Activated CD4-positive, alpha-beta memory T cell treated with anti-CD3 and anti-CD28 coated beads for 36 hours (primary cell): ENCODE results near the gene SLC15A1. TPM values are rescaled to one million over a fixed set of nuclear protein-coding genes. Genes with fewer than 3 reads are reported as not detected.

ENCODE experiments used
- CTCF ChIA-PET: fragments of 350-600 bp; sonication (Branson Sonifier 250); formaldehyde crosslinking; loops from one replicate; lab custom pipeline; 2021; ENCODE audit warnings: antibody characterized with exemption, inconsistent platforms; lab: Charles Lee
- POLR2A ChIA-PET: fragments of 350-600 bp; sonication (Branson Sonifier 250); formaldehyde crosslinking; loops from one replicate; lab custom pipeline; 2021; ENCODE audit warnings: antibody characterized with exemption; lab: Charles Lee
- DNase-seq: peaks from one replicate; pipeline ENCODE4 v3.0.0-alpha.2; 2020
- H3K27ac Mint-ChIP-seq: one replicate; pipeline ENCODE4 v1.8.0; 2021; ENCODE audit warnings: mixed read lengths
- H3K27me3 Mint-ChIP-seq: one replicate; pipeline ENCODE4 v1.8.0; 2021; ENCODE audit warnings: mixed read lengths
- H3K36me3 Mint-ChIP-seq: one replicate; pipeline ENCODE4 v1.8.0; 2021; ENCODE audit warnings: mixed read lengths
- H3K4me1 Mint-ChIP-seq: one replicate; pipeline ENCODE4 v1.8.0; 2021; ENCODE audit warnings: low read depth, mixed read lengths
- H3K4me3 Mint-ChIP-seq: one replicate; pipeline ENCODE4 v1.8.0; 2021; ENCODE audit warnings: mild to moderate bottlenecking, mixed read lengths
- H3K9me3 Mint-ChIP-seq: one replicate; pipeline ENCODE4 v1.8.0; 2021; ENCODE audit warnings: mixed read lengths
- intact Hi-C: fragments of 100-400 bp; cut with micrococcal nuclease; formaldehyde crosslinking; loops from one replicate; pipeline ENCODE4 v1.15.1; 2023
- total RNA-seq, 2 experiments: library from RNA; stranded (reverse); gene quantifications; one replicate each; pipeline ENCODE4 v1.2.3, GENCODE V29; 2021

SLC15A1 gene
- total RNA-seq, 2 experiments from 2014 or later, result not detected

GRCh38 chr13:98707281-98707999 lies 45.0 kb downstream of the SLC15A1 start:
- Mint-ChIP-seq H3K27ac (no peak overlapping the region), H3K4me3 (no peak overlapping the region), H3K9me3 (no peaks in the 10 kb centered on the region), H3K27me3 (peaks cover 10% of the 10 kb centered on the region), H3K4me1 (peaks cover 2% of the 10 kb centered on the region), H3K36me3 (no peaks in the 10 kb centered on the region)
- ChIA-PET CTCF (no interaction called here), POLR2A (no interaction called here)
- DNase-seq, result no peak
- intact Hi-C loops, result no loop called here

- Mint-ChIP-seq H3K36me3 (no peaks in the 10 kb centered on the region), H3K27me3 (peaks cover 14% of the 10 kb centered on the region), H3K4me1 (peaks cover 2% of the 10 kb centered on the region), H3K27ac (no peak overlapping the region), H3K9me3 (no peaks in the 10 kb centered on the region), H3K4me3 (no peak overlapping the region)
- ChIA-PET CTCF (no interaction called here), POLR2A (no interaction called here)
- intact Hi-C loops, result no loop called here
- no peak for DNase-seq
Observed at GRCh38 chr13:98706446-98707110, 45.9 kb downstream of the SLC15A1 start.

GRCh38 chr13:98697791-98698190 lies 54.7 kb downstream of the SLC15A1 start:
- no peaks in the 10 kb centered on the region for H3K4me1 Mint-ChIP-seq
- H3K27ac Mint-ChIP-seq, result no peak overlapping the region
- POLR2A ChIA-PET, result no interaction called here

GRCh38 chr13:98693756-98694155 lies 58.7 kb downstream of the SLC15A1 start:
- intact Hi-C loops, result no loop called here
- DNase-seq, result no peak
- CTCF ChIA-PET, result no interaction called here
- no peaks in the 10 kb centered on the region for H3K4me1 Mint-ChIP-seq
- no peaks in the 10 kb centered on the region for H3K36me3 Mint-ChIP-seq
- peaks cover 7% of the 10 kb centered on the region for H3K27me3 Mint-ChIP-seq
- no peak overlapping the region for H3K27ac Mint-ChIP-seq
- H3K9me3 Mint-ChIP-seq, result no peaks in the 10 kb centered on the region
- POLR2A ChIA-PET, result no interaction called here
- no peak overlapping the region for H3K4me3 Mint-ChIP-seq

More at GRCh38 chr13:98697791-98698190, 54.7 kb downstream of the SLC15A1 start:
- no peak overlapping the region for H3K4me3 Mint-ChIP-seq
- no peaks in the 10 kb centered on the region for H3K9me3 Mint-ChIP-seq
- no peaks in the 10 kb centered on the region for H3K36me3 Mint-ChIP-seq
- intact Hi-C loops, result no loop called here
- DNase-seq, result no peak
- peaks cover 15% of the 10 kb centered on the region for H3K27me3 Mint-ChIP-seq
- CTCF ChIA-PET, result no interaction called here

- DNase-seq, result no peak
- Mint-ChIP-seq H3K27me3 (no peaks in the 10 kb centered on the region), H3K9me3 (no peaks in the 10 kb centered on the region), H3K36me3 (no peaks in the 10 kb centered on the region), H3K4me1 (no peaks in the 10 kb centered on the region), H3K4me3 (no peak overlapping the region), H3K27ac (no peak overlapping the region)
- CTCF ChIA-PET, result no interaction called here
- intact Hi-C loops, result no loop called here
- POLR2A ChIA-PET, result no interaction called here
Observed at GRCh38 chr13:98691360-98691759, 61.1 kb downstream of the SLC15A1 start.

- no peaks in the 10 kb centered on the region for H3K9me3 Mint-ChIP-seq
- intact Hi-C loops, result no loop called here
- POLR2A ChIA-PET, result no interaction called here
- H3K27ac Mint-ChIP-seq, result no peak overlapping the region
- no peaks in the 10 kb centered on the region for H3K4me1 Mint-ChIP-seq
- no peak for DNase-seq
- no peaks in the 10 kb centered on the region for H3K27me3 Mint-ChIP-seq
- CTCF ChIA-PET, result interaction anchor here (0.6 kb wide), 1 partner anchor 19 kb away, joined by 3 read pairs; no protein-coding TSS in a partner anchor
- H3K4me3 Mint-ChIP-seq, result no peak overlapping the region
- H3K36me3 Mint-ChIP-seq, result no peaks in the 10 kb centered on the region
Observed at GRCh38 chr13:98690348-98691022, 62.0 kb downstream of the SLC15A1 start.

GRCh38 chr13:98689347-98689968 lies 63.0 kb downstream of the SLC15A1 start:
- ChIA-PET CTCF (no interaction called here), POLR2A (no interaction called here)
- Mint-ChIP-seq H3K36me3 (no peaks in the 10 kb centered on the region), H3K4me1 (no peaks in the 10 kb centered on the region), H3K27me3 (no peaks in the 10 kb centered on the region), H3K27ac (no peak overlapping the region), H3K4me3 (no peak overlapping the region), H3K9me3 (no peaks in the 10 kb centered on the region)
- intact Hi-C loops, result no loop called here
- no peak for DNase-seq

- POLR2A ChIA-PET, result no interaction called here
- Mint-ChIP-seq H3K9me3 (no peaks in the 10 kb centered on the region), H3K4me3 (no peak overlapping the region), H3K36me3 (no peaks in the 10 kb centered on the region), H3K4me1 (no peaks in the 10 kb centered on the region), H3K27me3 (no peaks in the 10 kb centered on the region), H3K27ac (no peak overlapping the region)
- CTCF ChIA-PET, result interaction anchor here (0.8 kb wide), 1 partner anchor 15 kb away, joined by 3 read pairs; no protein-coding TSS in a partner anchor
- DNase-seq, result no peak
- intact Hi-C loops, result no loop called here
Observed at GRCh38 chr13:98688373-98688772, 64.1 kb downstream of the SLC15A1 start.

GRCh38 chr13:98687319-98687718 lies 65.2 kb downstream of the SLC15A1 start:
- Mint-ChIP-seq H3K9me3 (no peaks in the 10 kb centered on the region), H3K27me3 (no peaks in the 10 kb centered on the region), H3K27ac (no peak overlapping the region), H3K4me1 (no peaks in the 10 kb centered on the region), H3K36me3 (no peaks in the 10 kb centered on the region), H3K4me3 (no peak overlapping the region)
- intact Hi-C loops, result no loop called here
- ChIA-PET POLR2A (no interaction called here), CTCF (interaction anchor here (0.7 to 1.5 kb wide), 2 partner anchors 241 to 295 kb away, joined by 4 to 7 read pairs; no protein-coding TSS in a partner anchor)
- DNase-seq, result no peak

GRCh38 chr13:98686270-98686669 lies 66.2 kb downstream of the SLC15A1 start:
- no peak for DNase-seq
- Mint-ChIP-seq H3K4me3 (no peak overlapping the region), H3K9me3 (no peaks in the 10 kb centered on the region), H3K27ac (no peak overlapping the region), H3K4me1 (no peaks in the 10 kb centered on the region), H3K27me3 (no peaks in the 10 kb centered on the region), H3K36me3 (no peaks in the 10 kb centered on the region)
- intact Hi-C loops, result no loop called here
- CTCF ChIA-PET, result interaction anchor here (0.7 to 1.5 kb wide), 2 partner anchors 240 to 294 kb away, joined by 4 to 7 read pairs; no protein-coding TSS in a partner anchor
- POLR2A ChIA-PET, result no interaction called here

- Mint-ChIP-seq H3K9me3 (no peaks in the 10 kb centered on the region), H3K27me3 (no peaks in the 10 kb centered on the region), H3K4me1 (no peaks in the 10 kb centered on the region), H3K36me3 (no peaks in the 10 kb centered on the region), H3K4me3 (no peak overlapping the region), H3K27ac (no peak overlapping the region)
- intact Hi-C loops, result no loop called here
- CTCF ChIA-PET, result interaction anchor here (0.9 to 1.2 kb wide), 2 partner anchors 31 to 240 kb away, joined by 3 read pairs; no protein-coding TSS in a partner anchor
- POLR2A ChIA-PET, result no interaction called here
- no peak for DNase-seq
Observed at GRCh38 chr13:98685146-98685545, 67.3 kb downstream of the SLC15A1 start.

GRCh38 chr13:98681049-98681448 lies 71.4 kb downstream of the SLC15A1 start:
- Mint-ChIP-seq H3K27ac (no peak overlapping the region), H3K4me1 (no peaks in the 10 kb centered on the region), H3K9me3 (no peaks in the 10 kb centered on the region), H3K27me3 (no peaks in the 10 kb centered on the region), H3K4me3 (no peak overlapping the region), H3K36me3 (no peaks in the 10 kb centered on the region)
- DNase-seq, result no peak
- intact Hi-C loops, result no loop called here
- ChIA-PET POLR2A (no interaction called here), CTCF (no interaction called here)
